GM12865 (cell line): ENCODE measurements around the gene MSANTD3.

Source experiments
- DNase-seq: peaks from one replicate; pipeline ENCODE4 v3.0.0; 2010; ENCODE audit warnings: low read depth
- H3K4me3 ChIP-seq: 2 replicates; pipeline ENCODE4 v1.5.1; 2011; ENCODE audit warnings: mild to moderate bottlenecking, low read depth, low read length, control low read depth
- CTCF ChIP-seq: IDR thresholded peaks from 2 replicates; pipeline ENCODE4 v1.5.1; 2011; ENCODE audit warnings: low read length, control low read depth, low read depth, inconsistent platforms; ENCODE audit not compliant: insufficient read depth; ENCODE audit errors: missing control alignments

MSANTD3 gene

GRCh38 chr9:100401042-100401441 is 25.9 kb upstream of the MSANTD3 start:
- no peak for DNase-seq
- no peak overlapping the region for H3K4me3 ChIP-seq
- no peak for TF ChIP-seq CTCF

- no peak for TF ChIP-seq CTCF
- H3K4me3 ChIP-seq = no peak overlapping the region
- DNase-seq = no peak
These were observed 20.0 kb upstream of the MSANTD3 start for GRCh38 chr9:100406962-100407361.

GRCh38 chr9:100408546-100409175 is 18.3 kb upstream of the MSANTD3 start:
- no peak for DNase-seq
- no peak overlapping the region for H3K4me3 ChIP-seq
- no peak for TF ChIP-seq CTCF

- no peak for TF ChIP-seq CTCF
- H3K4me3 ChIP-seq = no peak overlapping the region
- no peak for DNase-seq
These were observed 17.8 kb upstream of the MSANTD3 start for GRCh38 chr9:100409176-100409556.

- TF ChIP-seq CTCF = no peak
These were observed 15.3 kb upstream of the MSANTD3 start for GRCh38 chr9:100411472-100412283.

GRCh38 chr9:100413839-100414420 is 13.0 kb upstream of the MSANTD3 start:
- no peak for DNase-seq
- TF ChIP-seq CTCF = no peak

More at GRCh38 chr9:100411472-100412283, 15.3 kb upstream of the MSANTD3 start:
- DNase-seq = peak; percentile 93
- peak overlapping the region; percentile 38 for H3K4me3 ChIP-seq

More at GRCh38 chr9:100413839-100414420, 13.0 kb upstream of the MSANTD3 start:
- H3K4me3 ChIP-seq = no peak overlapping the region
